Bronchial epithelial cell (primary cell): ENCODE measurements around the gene ADD3. TPM values are rescaled to one million over a fixed set of nuclear protein-coding genes. Genes with fewer than 3 reads are reported as not detected.

Source experiments
- DNase-seq: peaks from one replicate; pipeline ENCODE4 v3.0.0-alpha.2; 2010; ENCODE audit warnings: low read depth
- FAIRE-seq: peaks from 2 replicates; lab custom pipeline; 2011; peaks lifted over from hg19 to GRCh38; lab: Jason Lieb, UNC
- H3K27me3 ChIP-seq: 2 replicates; pipeline ENCODE4 v1.5.1; 2011; ENCODE audit warnings: low read length; ENCODE audit not compliant: control insufficient read depth, insufficient read depth
- H3K36me3 ChIP-seq: 2 replicates; pipeline ENCODE4 v1.5.1; 2011; ENCODE audit warnings: low read length; ENCODE audit not compliant: control insufficient read depth, insufficient read depth
- H3K4me3 ChIP-seq: 2 replicates; pipeline ENCODE4 v1.5.1; 2011; ENCODE audit warnings: mild to moderate bottlenecking, low read depth, low read length, control low read depth
- CTCF ChIP-seq: IDR thresholded peaks from 2 replicates; pipeline ENCODE4 v1.5.1; 2011; ENCODE audit warnings: mild to moderate bottlenecking, moderate library complexity, low read length, control low read depth, inconsistent platforms; ENCODE audit not compliant: insufficient read depth, severe bottlenecking
- total RNA-seq: library from RNA; depleted of rRNA; stranded (reverse); fragments of >200 nt; gene quantifications from 2 replicates; pipeline ENCODE4 v1.2.1, GENCODE V29; 2014

The ADD3 gene, protein sequence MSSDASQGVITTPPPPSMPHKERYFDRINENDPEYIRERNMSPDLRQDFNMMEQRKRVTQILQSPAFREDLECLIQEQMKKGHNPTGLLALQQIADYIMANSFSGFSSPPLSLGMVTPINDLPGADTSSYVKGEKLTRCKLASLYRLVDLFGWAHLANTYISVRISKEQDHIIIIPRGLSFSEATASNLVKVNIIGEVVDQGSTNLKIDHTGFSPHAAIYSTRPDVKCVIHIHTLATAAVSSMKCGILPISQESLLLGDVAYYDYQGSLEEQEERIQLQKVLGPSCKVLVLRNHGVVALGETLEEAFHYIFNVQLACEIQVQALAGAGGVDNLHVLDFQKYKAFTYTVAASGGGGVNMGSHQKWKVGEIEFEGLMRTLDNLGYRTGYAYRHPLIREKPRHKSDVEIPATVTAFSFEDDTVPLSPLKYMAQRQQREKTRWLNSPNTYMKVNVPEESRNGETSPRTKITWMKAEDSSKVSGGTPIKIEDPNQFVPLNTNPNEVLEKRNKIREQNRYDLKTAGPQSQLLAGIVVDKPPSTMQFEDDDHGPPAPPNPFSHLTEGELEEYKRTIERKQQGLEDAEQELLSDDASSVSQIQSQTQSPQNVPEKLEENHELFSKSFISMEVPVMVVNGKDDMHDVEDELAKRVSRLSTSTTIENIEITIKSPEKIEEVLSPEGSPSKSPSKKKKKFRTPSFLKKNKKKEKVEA
- total RNA-seq: 39.5 and 44.2 TPM in 2 replicates

GRCh38 chr10:110007701-110008517 lies at the start of gene ADD3:
TSS of gene ADD3 (plus strand) at chr10:110007984. CDS start at chr10:110100654, 92,670 bp downstream.
- no peak for FAIRE-seq
- no peak for TF ChIP-seq CTCF
- no peaks in the 10 kb centered on the region for H3K36me3 ChIP-seq
- H3K27me3 ChIP-seq: no peaks in the 10 kb centered on the region
- peak within 1 kb of the TSS; percentile 89 for H3K4me3 ChIP-seq
- peak; percentile 48 for DNase-seq

GRCh38 chr10:109958059-109958458 lies 49.7 kb upstream of the ADD3 start:
- no peaks in the 10 kb centered on the region for H3K27me3 ChIP-seq
- no peak for TF ChIP-seq CTCF
- DNase-seq (peak; percentile 83), FAIRE-seq (no peak)
- no peak overlapping the region for H3K4me3 ChIP-seq
- H3K36me3 ChIP-seq: no peaks in the 10 kb centered on the region

- FAIRE-seq: no peak
- DNase-seq: no peak
- no peak for TF ChIP-seq CTCF
- Histone ChIP-seq H3K27me3 (no peaks in the 10 kb centered on the region), H3K4me3 (no peak overlapping the region), H3K36me3 (no peaks in the 10 kb centered on the region)
Measured at GRCh38 chr10:109959259-109960145, 48.3 kb upstream of the ADD3 start.

- no peak for FAIRE-seq
- Histone ChIP-seq H3K36me3 (no peaks in the 10 kb centered on the region), H3K27me3 (no peaks in the 10 kb centered on the region), H3K4me3 (no peak overlapping the region)
- no peak for DNase-seq
- TF ChIP-seq CTCF: no peak
Measured at GRCh38 chr10:109960682-109961081, 47.1 kb upstream of the ADD3 start.

- FAIRE-seq (no peak), DNase-seq (peak; percentile 80)
- H3K27me3 ChIP-seq: no peaks in the 10 kb centered on the region
Measured at GRCh38 chr10:109961174-109962001, 46.4 kb upstream of the ADD3 start.

More at GRCh38 chr10:109961174-109962001, 46.4 kb upstream of the ADD3 start:
- no peak for TF ChIP-seq CTCF
- no peak overlapping the region for H3K4me3 ChIP-seq
- H3K36me3 ChIP-seq: no peaks in the 10 kb centered on the region
